Neural cell (in vitro differentiated cells): ENCODE data around the gene ASPM. TPM values are rescaled to one million over a fixed set of nuclear protein-coding genes. Genes with fewer than 3 reads are reported as not detected.

ENCODE experiments used
- H2AFZ ChIP-seq: fragments of 200-600, 300-800 bp; sonication (generic), shearing (Covaris generic); 2 replicates; pipeline ENCODE4 v1.6.0; 2014; ENCODE audit warnings: low read depth, mild to moderate bottlenecking, antibody characterized with exemption, low read length, moderate library complexity
- H3F3A ChIP-seq: fragments of 200-600 bp; shearing (Covaris generic); 2 replicates; pipeline ENCODE4 v1.6.1; 2016; ENCODE audit warnings: mild to moderate bottlenecking, moderate library complexity, mixed read lengths, antibody characterized with exemption, low read length; ENCODE audit not compliant: insufficient read depth, poor library complexity, severe bottlenecking
- H3K27ac ChIP-seq: fragments of 200-600, 300-800 bp; sonication (generic), shearing (Covaris generic); 2 replicates; pipeline ENCODE4 v1.5.1; 2014; ENCODE audit warnings: mild to moderate bottlenecking, low read length, moderate library complexity
- H3K27me3 ChIP-seq: fragments of 300-800, 200-600 bp; sonication (generic), shearing (Covaris generic); 2 replicates; pipeline ENCODE4 v1.6.0; 2014; ENCODE audit warnings: mild to moderate bottlenecking, low read depth, low read length, moderate library complexity; ENCODE audit not compliant: insufficient read depth
- H3K36me3 ChIP-seq: fragments of 300-800, 200-600 bp; sonication (generic), shearing (Covaris generic); 2 replicates; pipeline ENCODE4 v1.5.1; 2014; ENCODE audit warnings: mild to moderate bottlenecking, antibody characterized with exemption, low read length, moderate library complexity; ENCODE audit not compliant: insufficient read depth
- H3K4me2 ChIP-seq: fragments of 300-800, 200-600 bp; sonication (generic), shearing (Covaris generic); 2 replicates; pipeline ENCODE4 v1.6.0; 2014; ENCODE audit warnings: mild to moderate bottlenecking, low read length
- H3K4me3 ChIP-seq: fragments of 300-800, 200-600 bp; sonication (generic), shearing (Covaris generic); 2 replicates; pipeline ENCODE4 v1.5.1; 2014; ENCODE audit warnings: mild to moderate bottlenecking, low read length, moderate library complexity
- H3K79me2 ChIP-seq: fragments of 200-600 bp; shearing (Covaris generic); replicated peaks from 2 replicates; pipeline ENCODE4 v1.6.0; 2014; ENCODE audit warnings: mild to moderate bottlenecking, low read length, moderate library complexity; ENCODE audit not compliant: insufficient read depth
- H3K9ac ChIP-seq: fragments of 300-800, 200-600 bp; sonication (generic), shearing (Covaris generic); 2 replicates; pipeline ENCODE4 v1.6.1; 2016; ENCODE audit warnings: mild to moderate bottlenecking, low read length, mixed read lengths
- H3K9me2 ChIP-seq: fragments of 200-600 bp; shearing (Covaris generic); 2 replicates; pipeline ENCODE4 v1.6.1; 2016; ENCODE audit warnings: mild to moderate bottlenecking, low read length, mixed read lengths; ENCODE audit not compliant: insufficient read depth
- H3K9me3 ChIP-seq: fragments of 200-600, 300-800 bp; sonication (generic), shearing (Covaris generic); 2 replicates; pipeline ENCODE4 v1.6.1; 2016; ENCODE audit warnings: mild to moderate bottlenecking, mixed run types, low read length, moderate library complexity, mixed read lengths
- H4K20me1 ChIP-seq: fragments of 200-600 bp; shearing (Covaris generic); 2 replicates; pipeline ENCODE4 v1.6.1; 2016; ENCODE audit warnings: mild to moderate bottlenecking, mixed run types; ENCODE audit not compliant: insufficient read depth
- CTCF ChIP-seq: fragments of 450-650 bp; IDR thresholded peaks from 2 replicates; pipeline ENCODE4 v1.5.1; 2014; ENCODE audit warnings: antibody characterized with exemption, mild to moderate bottlenecking, moderate library complexity; ENCODE audit not compliant: poor library complexity, severe bottlenecking
- EP300 ChIP-seq: fragments of 450-650 bp; conservative IDR thresholded peaks from 2 replicates; pipeline ENCODE4 v1.6.1; 2014; ENCODE audit warnings: antibody characterized with exemption, mild to moderate bottlenecking, moderate library complexity; ENCODE audit not compliant: poor library complexity, severe bottlenecking
- EZH2 ChIP-seq: fragments of 200-600, 300-800 bp; shearing (Covaris generic), sonication (generic); IDR thresholded peaks from 2 replicates; pipeline ENCODE4 v1.6.1; 2014; ENCODE audit warnings: antibody characterized with exemption, low read length, borderline replicate concordance, mild to moderate bottlenecking; ENCODE audit not compliant: insufficient read depth, poor library complexity, severe bottlenecking
- MXI1 ChIP-seq: fragments of 450-650 bp; conservative IDR thresholded peaks from 2 replicates; pipeline ENCODE4 v1.6.1; 2014; ENCODE audit warnings: antibody characterized with exemption, mild to moderate bottlenecking; ENCODE audit not compliant: poor library complexity, severe bottlenecking
- POLR2AphosphoS5 ChIP-seq: IDR thresholded peaks from 2 replicates; pipeline ENCODE4 v1.6.1; 2012
- RAD21 ChIP-seq: fragments of 450-650 bp; conservative IDR thresholded peaks from 2 replicates; pipeline ENCODE4 v1.6.1; 2014; ENCODE audit warnings: antibody characterized with exemption, mild to moderate bottlenecking, moderate library complexity
- SMC3 ChIP-seq: fragments of 450-650 bp; conservative IDR thresholded peaks from 2 replicates; pipeline ENCODE4 v1.6.1; 2014; ENCODE audit warnings: antibody characterized with exemption, mild to moderate bottlenecking, moderate library complexity; ENCODE audit not compliant: poor library complexity
- TAF1 ChIP-seq: IDR thresholded peaks from 2 replicates; pipeline ENCODE4 v1.6.1; 2012; ENCODE audit warnings: low read depth
- polyA plus RNA-seq: library from polyadenylated mRNA; depleted of rRNA; stranded (reverse); fragments of >200 nt; gene quantifications from 2 replicates; pipeline ENCODE4 v1.2.3, GENCODE V29; 2014
- TF ChIP-seq, protein P1 (sequence below): IDR thresholded peaks from 2 replicates; pipeline ENCODE4 v1.6.1; 2012; ENCODE audit warnings: borderline replicate concordance

The ASPM gene
- polyA plus RNA-seq, 1 donor from 2014 or later = 0.87 TPM

- H3F3A ChIP-seq = no peaks in the 10 kb centered on the region
- no peaks in the 10 kb centered on the region for H4K20me1 ChIP-seq
- no peak overlapping the region for H3K9ac ChIP-seq
- H3K9me3 ChIP-seq = no peaks in the 10 kb centered on the region
- no peak overlapping the region for H2AFZ ChIP-seq
- H3K9me2 ChIP-seq = no peaks in the 10 kb centered on the region
- TF ChIP-seq MXI1 (no peak), POLR2AphosphoS5 (no peak), TAF1 (no peak), RAD21 (no peak), EZH2 (no peak), CTCF (no peak), SMC3 (no peak), EP300 (no peak)
- TF ChIP-seq, protein P1, sequence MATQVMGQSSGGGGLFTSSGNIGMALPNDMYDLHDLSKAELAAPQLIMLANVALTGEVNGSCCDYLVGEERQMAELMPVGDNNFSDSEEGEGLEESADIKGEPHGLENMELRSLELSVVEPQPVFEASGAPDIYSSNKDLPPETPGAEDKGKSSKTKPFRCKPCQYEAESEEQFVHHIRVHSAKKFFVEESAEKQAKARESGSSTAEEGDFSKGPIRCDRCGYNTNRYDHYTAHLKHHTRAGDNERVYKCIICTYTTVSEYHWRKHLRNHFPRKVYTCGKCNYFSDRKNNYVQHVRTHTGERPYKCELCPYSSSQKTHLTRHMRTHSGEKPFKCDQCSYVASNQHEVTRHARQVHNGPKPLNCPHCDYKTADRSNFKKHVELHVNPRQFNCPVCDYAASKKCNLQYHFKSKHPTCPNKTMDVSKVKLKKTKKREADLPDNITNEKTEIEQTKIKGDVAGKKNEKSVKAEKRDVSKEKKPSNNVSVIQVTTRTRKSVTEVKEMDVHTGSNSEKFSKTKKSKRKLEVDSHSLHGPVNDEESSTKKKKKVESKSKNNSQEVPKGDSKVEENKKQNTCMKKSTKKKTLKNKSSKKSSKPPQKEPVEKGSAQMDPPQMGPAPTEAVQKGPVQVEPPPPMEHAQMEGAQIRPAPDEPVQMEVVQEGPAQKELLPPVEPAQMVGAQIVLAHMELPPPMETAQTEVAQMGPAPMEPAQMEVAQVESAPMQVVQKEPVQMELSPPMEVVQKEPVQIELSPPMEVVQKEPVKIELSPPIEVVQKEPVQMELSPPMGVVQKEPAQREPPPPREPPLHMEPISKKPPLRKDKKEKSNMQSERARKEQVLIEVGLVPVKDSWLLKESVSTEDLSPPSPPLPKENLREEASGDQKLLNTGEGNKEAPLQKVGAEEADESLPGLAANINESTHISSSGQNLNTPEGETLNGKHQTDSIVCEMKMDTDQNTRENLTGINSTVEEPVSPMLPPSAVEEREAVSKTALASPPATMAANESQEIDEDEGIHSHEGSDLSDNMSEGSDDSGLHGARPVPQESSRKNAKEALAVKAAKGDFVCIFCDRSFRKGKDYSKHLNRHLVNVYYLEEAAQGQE = no peak
- no peak overlapping the region for H3K4me2 ChIP-seq
- no peaks in the 10 kb centered on the region for H3K79me2 ChIP-seq
- H3K27ac ChIP-seq = no peak overlapping the region
- H3K4me3 ChIP-seq = no peak overlapping the region
- H3K27me3 ChIP-seq = no peaks in the 10 kb centered on the region
- no peaks in the 10 kb centered on the region for H3K36me3 ChIP-seq
Measured at GRCh38 chr1:197067457-197067818, 79.0 kb downstream of the ASPM start.

- H3K9ac ChIP-seq = no peak within 1 kb of the TSS
- no peaks in the 10 kb centered on the region for H3K9me2 ChIP-seq
- no peaks in the 10 kb centered on the region for H3K27me3 ChIP-seq
- no peak within 1 kb of the TSS for H2AFZ ChIP-seq
- no peak within 1 kb of the TSS for H3K4me3 ChIP-seq
- no peaks in the 10 kb centered on the region for H3K36me3 ChIP-seq
- no peak within 1 kb of the TSS for H3K27ac ChIP-seq
- no peaks in the 10 kb centered on the region for H4K20me1 ChIP-seq
- no peak within 1 kb of the TSS for H3K4me2 ChIP-seq
- TF ChIP-seq RAD21 (no peak), EP300 (no peak), POLR2AphosphoS5 (no peak), SMC3 (no peak), MXI1 (no peak)
- TF ChIP-seq, protein P1 = no peak
- no peaks in the 10 kb centered on the region for H3K79me2 ChIP-seq
- H3F3A ChIP-seq = no peaks in the 10 kb centered on the region
- no peaks in the 10 kb centered on the region for H3K9me3 ChIP-seq
Measured at GRCh38 chr1:197066719-197067456, 79.6 kb downstream of the ASPM start, which contains the start of gene F13B. Gene F13B (minus strand): TSS chr1:197067260. CDS start chr1:197067223, 37 bp downstream.
